Mononuclear cell (primary cell): ENCODE measurements around the gene IKZF3. TPM values are rescaled to one million over a fixed set of nuclear protein-coding genes. Genes with fewer than 3 reads are reported as not detected.
A peak's percentile ranks its signal among the peaks of the same experiment; 100 is the strongest.

ENCODE experiments used
- H3K27me3 ChIP-seq: 2 replicates; pipeline ENCODE4 v1.6.0; 2011; ENCODE audit warnings: low read length, control low read depth; ENCODE audit not compliant: insufficient read depth
- H3K4me1 ChIP-seq: 2 replicates; pipeline ENCODE4 v1.5.1; 2011; ENCODE audit warnings: mild to moderate bottlenecking, low read length, control low read depth; ENCODE audit not compliant: insufficient read depth
- H3K4me3 ChIP-seq: 2 replicates; pipeline ENCODE4 v1.5.1; 2011; ENCODE audit warnings: mild to moderate bottlenecking, low read length, moderate library complexity
- H3K9me3 ChIP-seq: 2 replicates; pipeline ENCODE4 v1.5.1; 2011; ENCODE audit warnings: low read depth, mild to moderate bottlenecking, control low read depth, low read length
- total RNA-seq: library from RNA; depleted of rRNA; stranded (reverse); fragments of >200 nt; gene quantifications from one replicate; pipeline ENCODE4 v1.2.3, GENCODE V29; 2012

Gene IKZF3
- total RNA-seq, 1 donor, result 47.5 TPM

DNA sequence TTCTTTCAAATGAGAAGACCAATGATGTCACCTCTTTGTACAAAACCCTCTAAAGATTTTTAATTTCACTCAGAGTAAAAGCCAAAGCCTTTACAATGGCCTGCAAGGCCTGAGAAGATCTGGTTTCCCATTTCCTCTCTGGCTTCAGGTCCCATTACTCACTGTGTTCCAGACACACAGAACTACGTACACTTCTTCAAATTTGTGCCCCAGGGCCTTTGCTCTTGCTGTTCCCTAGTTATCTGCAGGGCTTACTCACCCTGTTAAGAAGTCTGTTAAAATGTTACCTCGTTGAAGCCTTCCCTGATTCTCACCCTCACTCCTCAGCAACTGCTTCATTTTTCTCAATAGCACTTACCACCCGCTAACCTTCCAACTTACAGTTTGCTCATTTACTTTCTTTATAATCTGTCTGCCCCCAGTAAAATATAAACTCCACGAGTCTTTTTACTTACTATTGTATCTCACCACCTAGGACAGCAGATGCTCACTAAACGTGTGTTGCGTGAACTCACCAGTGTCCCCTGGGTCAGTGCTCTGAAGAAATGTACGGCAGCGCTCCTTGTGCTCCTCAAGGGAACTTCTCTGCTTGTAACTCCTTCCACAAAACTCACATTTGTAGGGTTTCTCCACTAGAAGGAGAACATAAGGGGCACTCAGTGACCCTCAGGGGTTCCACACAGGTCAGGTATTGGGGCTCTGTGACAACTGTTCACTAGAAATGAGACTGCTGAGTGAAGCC lies 76.2 kb downstream of the IKZF3 start:
- peaks cover 33% of the 10 kb centered on the region for H3K4me1 ChIP-seq
- H3K27me3 ChIP-seq, result no peaks in the 10 kb centered on the region
- H3K9me3 ChIP-seq, result no peaks in the 10 kb centered on the region
- H3K4me3 ChIP-seq, result no peak overlapping the region

DNA sequence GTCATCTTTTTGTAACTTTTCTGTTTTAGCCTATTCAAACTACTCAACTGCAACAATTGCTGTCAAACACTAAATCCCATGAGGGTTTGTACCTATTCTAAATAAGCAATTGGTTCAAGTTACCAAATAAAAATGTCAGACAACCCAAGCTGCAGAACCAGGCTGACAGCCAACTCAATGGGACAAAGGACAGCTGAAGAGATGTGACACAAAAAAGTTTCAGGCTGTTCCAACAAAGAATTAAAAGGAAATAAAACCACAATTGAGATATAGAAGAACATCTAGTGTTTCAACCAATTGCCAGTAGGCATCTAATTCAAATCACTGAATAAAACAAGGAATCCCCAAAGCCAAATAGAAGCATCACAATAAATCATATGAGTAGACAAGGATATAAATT lies 77.1 kb downstream of the IKZF3 start:
- Histone ChIP-seq H3K4me3 (no peak overlapping the region), H3K4me1 (peaks cover 33% of the 10 kb centered on the region), H3K9me3 (no peaks in the 10 kb centered on the region), H3K27me3 (no peaks in the 10 kb centered on the region)

DNA sequence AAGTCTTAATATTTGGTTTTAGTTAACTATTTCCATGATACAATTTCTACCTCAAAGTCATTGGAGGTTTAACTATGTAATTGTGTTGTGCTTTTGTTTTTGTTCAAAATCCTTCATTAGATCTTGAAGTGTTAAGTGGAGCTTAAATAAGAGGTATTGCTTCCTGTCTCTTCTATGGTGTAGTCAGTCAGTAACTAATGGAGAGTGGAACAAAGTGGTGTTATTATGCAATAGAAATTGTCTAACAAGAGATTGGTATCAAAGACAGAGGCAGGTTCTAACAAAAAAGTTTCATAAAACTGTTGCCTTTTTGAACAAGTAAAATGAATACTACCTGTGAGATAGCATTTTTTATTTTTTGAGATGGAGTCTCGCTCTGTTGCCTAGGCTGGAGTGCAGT lies 81.1 kb downstream of the IKZF3 start:
- H3K27me3 ChIP-seq, result no peaks in the 10 kb centered on the region
- no peak overlapping the region for H3K4me3 ChIP-seq
- peaks cover 52% of the 10 kb centered on the region for H3K4me1 ChIP-seq
- no peaks in the 10 kb centered on the region for H3K9me3 ChIP-seq

DNA sequence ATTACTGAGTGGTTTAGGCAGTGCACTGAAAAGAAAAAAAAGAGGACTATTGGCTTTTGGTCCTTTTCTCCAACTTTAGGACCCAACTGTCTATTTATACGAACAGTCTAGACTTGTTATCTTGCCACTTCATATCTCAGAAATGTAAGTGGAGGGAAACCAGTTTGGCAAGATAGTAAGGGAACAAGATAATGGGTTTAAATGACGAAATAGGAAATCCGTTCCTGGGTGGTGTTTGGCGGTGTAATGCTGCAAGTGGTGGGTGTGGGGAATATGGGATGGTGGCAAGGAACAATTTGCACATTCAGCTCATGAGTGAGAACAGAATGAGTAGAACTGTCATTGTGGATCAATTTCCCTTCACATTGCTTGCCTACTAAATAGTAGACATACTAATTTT lies 81.6 kb downstream of the IKZF3 start:
- H3K4me1 ChIP-seq, result peaks cover 57% of the 10 kb centered on the region
- no peaks in the 10 kb centered on the region for H3K9me3 ChIP-seq
- H3K4me3 ChIP-seq, result no peak overlapping the region
- H3K27me3 ChIP-seq, result no peaks in the 10 kb centered on the region

DNA sequence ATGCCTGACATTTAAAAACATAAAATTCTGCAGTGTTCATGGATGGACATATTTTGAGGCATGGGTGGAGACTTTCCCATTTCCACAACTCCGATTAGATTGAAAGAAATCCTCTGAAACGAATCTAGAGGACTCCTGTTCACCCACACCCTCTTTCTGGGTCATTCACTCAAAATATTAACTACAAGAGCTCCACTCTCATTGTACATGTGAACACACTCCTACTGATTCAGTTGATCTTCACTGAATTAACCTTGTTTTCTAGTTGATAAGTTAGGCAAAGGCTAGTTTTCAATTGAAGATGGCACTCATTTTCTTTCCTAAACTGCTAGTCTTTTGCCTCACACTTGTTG lies 82.3 kb downstream of the IKZF3 start:
- H3K4me3 ChIP-seq, result no peak overlapping the region
- H3K4me1 ChIP-seq, result peaks cover 57% of the 10 kb centered on the region
- H3K27me3 ChIP-seq, result no peaks in the 10 kb centered on the region
- H3K9me3 ChIP-seq, result no peaks in the 10 kb centered on the region

DNA sequence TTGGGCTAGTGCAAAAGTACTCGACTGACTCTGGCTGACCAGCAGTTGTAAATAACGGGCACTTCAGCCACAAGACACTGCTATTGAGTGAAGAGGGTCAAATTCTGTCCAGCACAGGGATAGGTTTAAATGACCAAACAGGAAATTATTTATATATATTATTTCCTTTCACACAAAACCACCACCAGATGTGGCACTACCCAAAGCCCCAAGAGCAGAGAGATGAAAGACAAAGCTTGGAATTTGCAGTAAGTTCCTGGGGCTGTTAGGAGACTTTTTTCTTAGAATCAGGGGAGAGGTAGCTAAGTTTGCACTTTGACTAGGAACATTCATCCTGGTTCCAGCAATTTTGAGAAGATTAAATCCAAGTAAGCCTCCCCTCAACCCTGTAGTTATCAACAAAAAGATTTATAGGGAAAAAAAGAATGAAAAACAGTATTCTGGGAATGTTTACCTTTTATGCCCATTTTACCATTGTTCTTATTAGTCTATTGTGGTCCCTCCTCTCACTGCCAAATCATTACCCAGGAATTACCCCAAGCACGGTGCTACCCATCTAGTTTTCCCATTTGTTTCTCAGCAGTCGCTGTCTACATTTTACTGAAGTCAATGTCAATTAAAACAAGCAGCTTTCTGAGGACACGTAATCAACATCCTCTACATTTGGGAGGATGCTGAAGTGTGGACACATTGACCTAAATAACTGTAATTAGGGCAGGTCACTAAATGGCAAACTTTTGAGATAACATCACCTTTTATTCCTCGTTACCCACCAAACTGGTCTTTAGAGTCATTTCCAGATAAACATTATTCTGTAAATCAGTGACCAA lies 82.9 kb downstream of the IKZF3 start:
- H3K9me3 ChIP-seq, result no peaks in the 10 kb centered on the region
- no peak overlapping the region for H3K4me3 ChIP-seq
- H3K4me1 ChIP-seq, result peaks cover 58% of the 10 kb centered on the region
- no peaks in the 10 kb centered on the region for H3K27me3 ChIP-seq

DNA sequence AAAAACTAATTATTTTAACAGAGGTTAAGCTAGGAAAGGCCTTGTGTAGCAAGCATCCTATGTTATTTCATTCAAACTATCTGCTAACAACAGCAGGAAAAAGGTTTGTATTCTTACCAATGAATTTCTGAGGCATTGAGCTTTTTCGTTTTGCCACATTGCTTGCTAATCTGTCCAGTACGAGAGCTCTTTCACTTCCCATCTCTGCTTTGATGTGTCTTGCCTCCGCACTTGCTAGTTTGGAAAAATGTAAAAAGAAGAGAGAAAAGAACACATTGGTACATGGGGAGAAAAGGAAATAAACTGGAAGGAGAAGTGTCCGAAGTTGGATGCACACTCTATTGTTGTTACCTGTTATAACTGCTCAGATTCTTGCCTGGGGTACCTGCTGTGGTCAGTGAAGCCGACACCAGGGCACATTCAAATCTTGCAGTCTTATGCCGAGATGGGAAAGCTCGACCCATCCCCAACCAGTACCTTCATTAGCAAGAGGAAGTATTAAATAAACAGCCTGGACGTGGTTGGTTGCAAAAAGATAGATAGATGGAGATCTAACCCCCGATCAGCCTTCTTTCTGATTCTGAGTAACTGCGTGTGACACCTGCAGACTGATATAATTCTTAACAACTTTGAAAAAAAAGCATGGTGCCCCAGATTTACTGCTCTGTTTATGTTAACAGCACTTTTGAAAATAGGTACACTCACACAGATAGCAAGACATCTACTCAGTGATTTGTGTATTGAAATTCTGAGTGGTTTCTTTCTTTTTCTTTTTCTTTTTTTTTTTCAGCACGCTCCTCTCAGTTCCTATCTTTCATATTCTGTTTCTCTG lies 86.4 kb downstream of the IKZF3 start:
- Histone ChIP-seq H3K4me3 (peak overlapping the region; percentile 35), H3K4me1 (peaks cover 65% of the 10 kb centered on the region), H3K27me3 (no peaks in the 10 kb centered on the region), H3K9me3 (no peaks in the 10 kb centered on the region)

DNA sequence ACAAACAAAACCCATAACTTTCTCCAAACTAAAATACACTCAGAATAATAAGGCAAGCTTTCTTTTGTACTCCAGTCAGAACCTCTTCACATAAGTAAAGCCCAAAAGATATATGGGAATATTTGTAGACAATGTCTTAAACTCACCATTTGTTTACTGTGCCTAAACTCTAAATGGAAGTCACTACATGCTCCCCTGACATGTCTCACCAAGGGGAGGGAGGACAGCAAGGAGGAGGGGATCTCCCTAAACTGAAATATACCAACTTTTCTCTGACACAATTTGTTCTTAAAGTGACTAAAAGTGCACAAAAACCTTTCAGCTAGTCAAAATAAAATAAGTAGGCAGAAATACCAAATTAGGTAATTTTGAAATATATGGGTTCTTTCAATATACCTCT lies 87.9 kb downstream of the IKZF3 start:
- Histone ChIP-seq H3K4me1 (peaks cover 65% of the 10 kb centered on the region), H3K4me3 (peak overlapping the region; percentile 35), H3K9me3 (no peaks in the 10 kb centered on the region), H3K27me3 (no peaks in the 10 kb centered on the region)

DNA sequence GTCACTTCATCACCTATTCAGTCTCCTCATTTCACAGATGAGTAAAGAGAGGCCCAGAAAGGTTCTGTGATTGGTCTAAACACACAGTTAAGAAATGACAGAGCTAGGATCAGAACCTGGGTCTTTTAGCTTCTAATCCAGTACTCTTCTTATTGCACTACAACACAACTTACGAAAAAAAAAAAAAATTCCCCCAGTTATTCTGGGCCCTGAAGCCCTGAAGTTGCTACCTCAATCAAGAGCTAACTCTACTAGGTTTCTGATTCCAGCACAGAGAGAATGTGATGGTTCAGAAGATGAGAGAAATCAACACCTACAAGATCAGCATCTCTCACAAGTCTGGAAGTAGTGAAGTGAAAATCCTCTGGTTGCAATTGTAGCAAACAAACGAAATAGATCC lies 89.1 kb downstream of the IKZF3 start:
- no peak overlapping the region for H3K4me3 ChIP-seq
- no peaks in the 10 kb centered on the region for H3K27me3 ChIP-seq
- H3K4me1 ChIP-seq, result peaks cover 65% of the 10 kb centered on the region
- H3K9me3 ChIP-seq, result no peaks in the 10 kb centered on the region

DNA sequence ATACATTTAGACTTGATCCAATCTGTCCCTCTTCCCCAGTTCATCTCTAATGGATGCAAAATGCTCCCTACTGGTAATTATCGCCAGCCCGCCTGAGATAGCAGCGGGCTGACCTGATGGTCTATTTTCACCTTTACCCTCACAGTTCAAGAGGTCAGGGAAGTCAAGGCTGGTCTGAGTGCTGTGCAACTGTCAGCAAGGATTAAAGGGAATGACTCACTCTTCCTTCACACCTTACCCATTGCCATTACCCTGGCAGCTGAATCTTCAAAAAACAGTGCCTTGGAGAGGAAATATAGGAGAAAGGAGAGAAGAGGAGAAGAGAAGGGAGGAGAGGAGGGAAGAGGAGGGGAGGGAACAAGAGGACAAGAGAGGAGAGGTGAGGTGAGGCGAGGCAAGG lies 90.1 kb downstream of the IKZF3 start:
- Histone ChIP-seq H3K9me3 (no peaks in the 10 kb centered on the region), H3K27me3 (no peaks in the 10 kb centered on the region), H3K4me1 (peaks cover 69% of the 10 kb centered on the region), H3K4me3 (no peak overlapping the region)

DNA sequence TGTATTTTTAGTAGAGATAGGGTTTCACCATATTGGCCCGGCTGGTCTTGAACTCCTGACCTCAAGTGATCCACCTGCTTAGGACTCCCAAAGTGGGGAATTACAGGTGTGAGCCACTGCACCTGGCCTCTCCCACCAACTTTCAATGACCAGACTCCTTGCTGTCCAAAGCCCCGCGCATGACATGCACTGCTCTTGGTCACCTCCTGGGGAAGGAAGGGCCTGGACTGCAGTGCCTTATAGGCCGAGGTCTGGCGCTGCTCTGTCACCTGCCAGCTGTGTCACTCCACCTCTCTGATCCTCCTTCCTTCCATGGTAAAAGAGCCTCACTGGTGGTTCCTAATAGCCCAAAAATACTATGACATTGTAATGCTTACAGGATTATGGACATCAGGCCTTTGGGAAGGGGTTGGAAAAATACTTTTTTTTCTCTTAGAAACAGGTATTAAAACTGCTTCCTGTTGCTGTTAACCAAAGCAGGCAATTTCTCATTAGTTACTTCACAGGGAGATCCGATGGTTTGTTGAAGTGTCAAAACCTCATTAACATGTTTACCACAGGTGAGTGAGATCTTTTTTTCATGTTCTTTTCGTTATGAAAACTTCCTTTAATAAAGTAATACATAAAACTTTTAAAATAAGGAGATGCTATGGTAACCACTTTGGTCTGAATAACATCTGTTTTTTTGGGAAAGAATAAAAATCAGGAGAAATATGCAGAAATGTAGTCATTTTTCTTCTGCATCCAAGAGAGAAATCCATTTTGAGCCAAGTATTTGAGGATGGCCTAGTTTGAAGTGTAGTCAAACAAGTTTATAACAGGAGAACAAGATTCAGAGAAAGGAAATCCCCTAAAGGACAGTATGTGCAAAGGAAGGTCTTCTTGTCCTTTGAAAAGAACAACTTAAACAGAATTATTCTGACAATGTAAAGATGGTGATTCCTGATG lies 90.9 kb downstream of the IKZF3 start:
- H3K9me3 ChIP-seq, result no peaks in the 10 kb centered on the region
- H3K4me1 ChIP-seq, result peaks cover 67% of the 10 kb centered on the region
- H3K27me3 ChIP-seq, result no peaks in the 10 kb centered on the region
- H3K4me3 ChIP-seq, result no peak overlapping the region

DNA sequence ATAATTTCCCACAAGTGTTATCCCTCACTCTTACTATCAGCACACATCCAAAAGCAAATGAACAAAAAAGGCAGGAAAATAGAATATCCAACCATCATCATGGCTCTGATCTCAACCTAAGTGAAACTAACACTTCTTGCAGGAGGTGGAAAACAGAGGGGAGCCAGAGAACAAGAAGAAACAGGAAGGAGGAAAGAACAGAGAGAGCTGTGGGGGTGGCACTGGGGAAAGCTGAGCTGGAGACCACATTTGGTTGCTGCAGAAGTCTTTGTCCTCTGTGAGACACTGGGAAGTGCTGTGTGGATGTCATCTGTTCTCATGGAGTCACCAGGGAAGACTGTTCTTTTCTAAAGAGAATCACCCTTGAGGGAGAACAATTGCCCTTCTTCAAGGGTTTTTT lies 91.7 kb downstream of the IKZF3 start:
- Histone ChIP-seq H3K9me3 (no peaks in the 10 kb centered on the region), H3K27me3 (no peaks in the 10 kb centered on the region), H3K4me1 (peaks cover 70% of the 10 kb centered on the region), H3K4me3 (no peak overlapping the region)

DNA sequence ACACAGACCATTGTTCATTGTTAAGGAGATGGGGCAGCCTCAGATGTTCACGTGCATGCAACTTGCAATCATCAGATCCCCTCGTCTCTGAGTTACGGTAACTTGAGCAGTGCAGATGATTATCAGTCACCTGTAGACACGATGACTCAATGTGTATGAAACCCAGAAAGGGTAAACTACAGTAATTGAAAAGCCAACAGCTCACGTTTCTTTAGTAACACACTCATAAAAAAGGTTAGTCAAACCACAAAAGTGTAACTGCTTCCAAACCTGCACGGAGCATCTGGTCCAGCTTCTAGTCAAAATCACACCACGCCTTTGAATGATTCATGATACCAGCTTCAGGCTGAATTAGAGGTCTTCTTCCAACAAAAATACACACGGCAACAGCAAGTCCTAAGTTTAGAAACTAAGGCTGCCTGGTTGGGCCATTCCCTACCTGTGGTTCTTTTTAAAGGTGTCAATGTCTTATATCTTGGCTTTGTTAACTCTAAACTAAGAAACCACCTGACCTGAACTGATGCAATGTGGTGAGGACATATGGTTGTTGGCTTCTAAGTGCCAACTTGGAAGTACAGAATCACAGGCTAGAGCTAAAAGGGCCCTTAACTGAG lies 94.0 kb downstream of the IKZF3 start:
- H3K27me3 ChIP-seq, result no peaks in the 10 kb centered on the region
- H3K4me1 ChIP-seq, result peaks cover 83% of the 10 kb centered on the region
- H3K9me3 ChIP-seq, result no peaks in the 10 kb centered on the region
- no peak overlapping the region for H3K4me3 ChIP-seq

DNA sequence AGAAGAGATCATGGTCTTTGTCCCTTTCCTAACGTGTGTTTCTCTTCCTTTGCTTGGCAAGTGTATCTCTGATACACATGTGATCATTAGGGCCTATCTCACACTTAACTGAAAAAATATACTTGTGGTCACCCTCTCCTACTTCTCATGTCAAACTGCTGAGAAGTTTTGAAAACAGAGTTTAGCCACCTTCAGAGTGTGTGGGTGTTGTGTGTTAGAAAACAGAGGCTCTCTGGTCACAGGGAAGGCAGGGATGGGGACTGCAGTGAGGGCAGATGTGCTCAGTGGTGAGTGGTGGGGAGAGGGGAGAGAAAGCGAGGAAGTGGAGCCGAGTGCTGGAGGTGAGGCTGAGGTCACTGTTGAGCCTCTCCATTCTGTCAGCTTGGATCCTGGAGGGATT lies 97.0 kb downstream of the IKZF3 start:
- H3K9me3 ChIP-seq, result no peaks in the 10 kb centered on the region
- no peaks in the 10 kb centered on the region for H3K27me3 ChIP-seq
- H3K4me3 ChIP-seq, result no peak overlapping the region
- peaks cover 72% of the 10 kb centered on the region for H3K4me1 ChIP-seq
